GDM1 (cell line): ENCODE measurements around the gene GOLIM4.
"Not testable (repeated sequence)": the region's sequence is repeated elsewhere in the genome, so short reads cannot be mapped to it uniquely, and the experiment has no call there.

Experiments used
- DNase-seq: peaks from one replicate; lab custom pipeline; 2025; lab: John Stamatoyannopoulos, UW

Gene GOLIM4

GRCh38 chr3:168095611-168096209 lies at the start of gene GOLIM4:
TSS of gene GOLIM4 (minus strand) at chr3:168095924. CDS start at chr3:168095285, 639 bp downstream.
- DNase-seq, result peak; percentile 97

- DNase-seq, result peak; percentile 57
Observed at GRCh38 chr3:168141405-168141998, 45.8 kb upstream of the GOLIM4 start.

GRCh38 chr3:168139947-168140346 lies 44.2 kb upstream of the GOLIM4 start:
- no peak for DNase-seq

- DNase-seq, result no peak
Observed at GRCh38 chr3:168138421-168138820, 42.7 kb upstream of the GOLIM4 start.

- no peak for DNase-seq
Observed at GRCh38 chr3:168134931-168135330, 39.2 kb upstream of the GOLIM4 start.

GRCh38 chr3:168130250-168130649 lies 34.5 kb upstream of the GOLIM4 start:
- not testable (repeated sequence) for DNase-seq

GRCh38 chr3:168128463-168128862 lies 32.7 kb upstream of the GOLIM4 start:
- not testable (repeated sequence) for DNase-seq

GRCh38 chr3:168127466-168127865 lies 31.7 kb upstream of the GOLIM4 start:
- no peak for DNase-seq

GRCh38 chr3:168124791-168125190 lies 29.1 kb upstream of the GOLIM4 start:
- no peak for DNase-seq

GRCh38 chr3:168124291-168124690 lies 28.6 kb upstream of the GOLIM4 start:
- no peak for DNase-seq

- no peak for DNase-seq
Observed at GRCh38 chr3:168123201-168124176, 27.8 kb upstream of the GOLIM4 start.

- DNase-seq, result no peak
Observed at GRCh38 chr3:168121184-168122017, 25.7 kb upstream of the GOLIM4 start.

- no peak for DNase-seq
Observed at GRCh38 chr3:168117853-168118313, 22.2 kb upstream of the GOLIM4 start.

- no peak for DNase-seq
Observed at GRCh38 chr3:168117059-168117458, 21.3 kb upstream of the GOLIM4 start.

- no peak for DNase-seq
Observed at GRCh38 chr3:168116279-168116678, 20.6 kb upstream of the GOLIM4 start.

GRCh38 chr3:168113848-168114247 lies 18.1 kb upstream of the GOLIM4 start:
- no peak for DNase-seq

GRCh38 chr3:168112894-168113293 lies 17.2 kb upstream of the GOLIM4 start:
- no peak for DNase-seq

- DNase-seq, result no peak
Observed at GRCh38 chr3:168104361-168104760, 8.6 kb upstream of the GOLIM4 start.

- DNase-seq, result no peak
Observed at GRCh38 chr3:168102735-168103410, 7.1 kb upstream of the GOLIM4 start.

GRCh38 chr3:168100777-168101492 lies 5.2 kb upstream of the GOLIM4 start:
- no peak for DNase-seq

GRCh38 chr3:168097381-168097780 lies 1.7 kb upstream of the GOLIM4 start:
- DNase-seq, result no peak
